ENCODE measurements around the gene SNX5.

The SNX5 gene

DNA sequence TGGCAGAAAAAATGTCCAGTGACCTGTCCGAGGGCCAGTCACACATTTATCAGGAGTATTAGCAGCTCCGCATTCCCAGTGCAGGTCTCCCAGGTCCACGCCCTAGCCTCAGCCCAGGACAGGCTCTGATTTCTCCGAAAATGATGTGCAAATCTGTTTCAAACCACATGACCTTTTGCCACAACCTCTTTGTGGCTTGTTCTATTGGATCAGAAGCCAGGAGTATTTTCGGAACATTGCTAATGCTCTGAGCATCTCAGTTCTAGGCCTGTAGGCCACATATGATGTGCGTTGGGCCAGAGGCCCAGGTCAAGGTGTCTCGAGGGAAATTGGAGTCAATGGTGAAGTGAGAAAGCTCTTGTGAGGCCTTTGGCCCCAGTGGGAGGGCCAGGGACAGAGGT is 40.4 kb downstream of the SNX5 start:
- Histone ChIP-seq H3K4me1 (ENCODE audit: low read length) (0 out of 2 replicates have a peak, but pooled peaks cover under 1% of the 10 kb centered on the region), H3K79me2 (ENCODE audit: low read length) (no peaks in the 10 kb centered on the region), H3K4me3 (ENCODE audit: low read length) (no peak overlapping the region), H3K9me3 (ENCODE audit: insufficient read depth, low read length) (0 out of 2 replicates have a peak, but pooled peaks cover 3% of the 10 kb centered on the region), H3K36me3 (replicated peaks; ENCODE audit: low read depth, low read length) (peaks cover 5% of the 10 kb centered on the region), H3K9ac (ENCODE audit: low read length) (no peak overlapping the region), H3K4me2 (ENCODE audit: low read length) (no peak overlapping the region), H3K27me3 (ENCODE audit: low read depth, low read length) (0 out of 2 replicates have a peak, but pooled peaks cover 5% of the 10 kb centered on the region), H4K20me1 (ENCODE audit: insufficient read depth, low read length) (no peaks in the 10 kb centered on the region), H3K27ac (ENCODE audit: low read length) (no peak overlapping the region), H2AFZ (ENCODE audit: low read depth, low read length) (no peak overlapping the region)
- TF ChIP-seq, protein P1, sequence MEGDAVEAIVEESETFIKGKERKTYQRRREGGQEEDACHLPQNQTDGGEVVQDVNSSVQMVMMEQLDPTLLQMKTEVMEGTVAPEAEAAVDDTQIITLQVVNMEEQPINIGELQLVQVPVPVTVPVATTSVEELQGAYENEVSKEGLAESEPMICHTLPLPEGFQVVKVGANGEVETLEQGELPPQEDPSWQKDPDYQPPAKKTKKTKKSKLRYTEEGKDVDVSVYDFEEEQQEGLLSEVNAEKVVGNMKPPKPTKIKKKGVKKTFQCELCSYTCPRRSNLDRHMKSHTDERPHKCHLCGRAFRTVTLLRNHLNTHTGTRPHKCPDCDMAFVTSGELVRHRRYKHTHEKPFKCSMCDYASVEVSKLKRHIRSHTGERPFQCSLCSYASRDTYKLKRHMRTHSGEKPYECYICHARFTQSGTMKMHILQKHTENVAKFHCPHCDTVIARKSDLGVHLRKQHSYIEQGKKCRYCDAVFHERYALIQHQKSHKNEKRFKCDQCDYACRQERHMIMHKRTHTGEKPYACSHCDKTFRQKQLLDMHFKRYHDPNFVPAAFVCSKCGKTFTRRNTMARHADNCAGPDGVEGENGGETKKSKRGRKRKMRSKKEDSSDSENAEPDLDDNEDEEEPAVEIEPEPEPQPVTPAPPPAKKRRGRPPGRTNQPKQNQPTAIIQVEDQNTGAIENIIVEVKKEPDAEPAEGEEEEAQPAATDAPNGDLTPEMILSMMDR (IDR thresholded peaks at IDR 0.05; ENCODE audit: low read depth, low read length), result no peak
- TF ChIP-seq EZH2phosphoT487 (IDR thresholded peaks at IDR 0.05; ENCODE audit: low read depth), result no peak

DNA sequence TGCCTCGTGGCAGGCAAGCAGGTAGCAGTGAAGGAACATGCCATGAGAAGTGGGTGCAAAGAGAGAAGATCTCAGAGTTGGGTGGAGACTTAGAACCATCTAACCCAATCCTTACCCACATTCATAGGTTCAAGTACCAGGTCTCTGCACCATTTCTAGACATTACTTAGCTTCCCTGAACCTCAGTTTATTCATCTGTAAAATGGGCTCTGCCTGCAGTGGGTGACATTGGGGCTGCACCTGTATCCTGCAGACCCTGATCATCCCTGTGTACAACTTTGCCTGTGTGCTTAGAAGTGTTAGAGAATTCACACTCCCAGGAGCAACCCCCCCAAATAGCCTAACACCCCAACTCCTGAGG is 42.7 kb downstream of the SNX5 start:
- H3K27me3 ChIP-seq (ENCODE audit: low read depth, low read length), result peaks cover 17% of the 10 kb centered on the region
- no peak overlapping the region for H2AFZ ChIP-seq (ENCODE audit: low read depth, low read length)
- no peaks in the 10 kb centered on the region for H3K79me2 ChIP-seq (ENCODE audit: low read length)
- H3K4me3 ChIP-seq (ENCODE audit: low read length), result no peak overlapping the region
- H3K9me3 ChIP-seq (ENCODE audit: insufficient read depth, low read length), result no peaks in the 10 kb centered on the region
- H4K20me1 ChIP-seq (ENCODE audit: insufficient read depth, low read length), result no peaks in the 10 kb centered on the region
- no peak overlapping the region for H3K27ac ChIP-seq (ENCODE audit: low read length)
- no peak overlapping the region for H3K4me2 ChIP-seq (ENCODE audit: low read length)
- no peak overlapping the region for H3K9ac ChIP-seq (ENCODE audit: low read length)
- no peaks in the 10 kb centered on the region for H3K4me1 ChIP-seq (ENCODE audit: low read length)
- TF ChIP-seq, protein P1 (IDR thresholded peaks at IDR 0.05; ENCODE audit: low read depth, low read length), result no peak
- TF ChIP-seq EZH2phosphoT487 (IDR thresholded peaks at IDR 0.05; ENCODE audit: low read depth), result no peak
- H3K36me3 ChIP-seq (replicated peaks; ENCODE audit: low read depth, low read length), result no peaks in the 10 kb centered on the region

DNA sequence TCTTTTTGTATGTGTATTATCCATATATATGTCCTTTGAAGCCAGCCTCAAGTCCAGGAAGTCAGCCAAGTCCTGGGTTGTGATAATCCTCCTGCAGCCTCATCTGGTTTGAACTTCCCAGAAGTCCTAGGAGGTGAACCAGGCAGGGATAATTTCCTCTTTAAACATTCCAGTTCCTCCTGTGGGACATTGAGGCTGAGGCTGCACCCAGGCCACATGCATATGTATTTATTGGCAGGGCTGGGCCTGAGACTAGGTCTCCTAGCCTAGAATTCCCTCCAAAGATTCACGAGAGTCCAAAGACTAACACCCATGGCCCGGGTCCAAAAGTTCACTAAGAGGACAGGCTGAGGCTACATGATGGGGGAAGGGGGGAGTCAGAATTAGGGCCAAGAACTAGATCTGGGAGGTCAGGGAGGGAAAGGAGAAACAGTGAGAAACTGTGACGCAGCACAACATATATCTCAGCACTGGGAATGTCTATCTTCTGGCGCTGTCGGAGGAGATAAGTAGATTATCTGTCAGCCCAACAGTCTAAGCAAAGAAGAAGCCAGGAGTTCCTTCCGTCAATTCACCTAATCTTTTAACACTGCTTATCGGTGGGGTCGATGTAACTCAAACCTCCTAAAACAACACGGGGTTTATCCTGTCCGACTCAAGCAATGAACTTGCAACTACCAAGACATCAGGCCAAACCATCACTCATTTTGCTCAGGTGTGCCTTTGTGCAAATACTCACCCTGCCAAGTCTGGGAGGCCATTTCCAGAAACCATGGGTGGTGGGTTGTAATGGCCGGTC is 43.3 kb downstream of the SNX5 start:
- Histone ChIP-seq H3K27ac (ENCODE audit: low read length) (no peak overlapping the region), H3K4me1 (ENCODE audit: low read length) (no peaks in the 10 kb centered on the region), H3K27me3 (ENCODE audit: low read depth, low read length) (peaks cover 19% of the 10 kb centered on the region), H3K9ac (ENCODE audit: low read length) (no peak overlapping the region), H2AFZ (ENCODE audit: low read depth, low read length) (no peak overlapping the region), H3K4me3 (ENCODE audit: low read length) (no peak overlapping the region), H3K9me3 (ENCODE audit: insufficient read depth, low read length) (no peaks in the 10 kb centered on the region), H4K20me1 (ENCODE audit: insufficient read depth, low read length) (no peaks in the 10 kb centered on the region), H3K79me2 (ENCODE audit: low read length) (no peaks in the 10 kb centered on the region), H3K36me3 (replicated peaks; ENCODE audit: low read depth, low read length) (no peaks in the 10 kb centered on the region), H3K4me2 (ENCODE audit: low read length) (no peak overlapping the region)
- TF ChIP-seq, protein P1 (IDR thresholded peaks at IDR 0.05; ENCODE audit: low read depth, low read length), result no peak
- no peak for TF ChIP-seq EZH2phosphoT487 (IDR thresholded peaks at IDR 0.05; ENCODE audit: low read depth)

DNA sequence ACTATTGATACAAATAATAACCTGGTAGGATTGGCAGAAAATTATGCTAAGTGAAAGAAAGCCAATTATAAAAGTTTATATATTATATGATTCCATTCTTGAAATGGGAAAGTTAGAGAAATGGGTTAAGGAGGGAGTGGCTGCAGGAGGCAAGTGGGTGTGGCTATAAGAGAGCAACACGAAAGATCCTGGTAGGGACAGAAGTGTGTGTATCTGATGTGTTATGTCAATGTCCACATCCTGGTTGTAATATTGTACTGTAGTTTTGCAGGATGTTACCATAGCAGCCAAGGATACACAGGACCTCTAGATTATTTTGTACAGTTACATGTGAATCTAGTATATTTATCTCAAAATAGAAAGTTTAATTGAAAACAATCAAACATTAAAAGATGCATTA is 46.8 kb downstream of the SNX5 start:
- H3K4me1 ChIP-seq (ENCODE audit: low read length), result peaks cover under 1% of the 10 kb centered on the region; the same call in 1 of the 2 replicates
- no peak overlapping the region for H3K27ac ChIP-seq (ENCODE audit: low read length)
- no peak overlapping the region for H3K4me2 ChIP-seq (ENCODE audit: low read length)
- H3K9ac ChIP-seq (ENCODE audit: low read length), result no peak overlapping the region
- no peak for TF ChIP-seq EZH2phosphoT487 (IDR thresholded peaks at IDR 0.05; ENCODE audit: low read depth)
- TF ChIP-seq, protein P1 (IDR thresholded peaks at IDR 0.05; ENCODE audit: low read depth, low read length), result no peak
- H3K4me3 ChIP-seq (ENCODE audit: low read length), result no peak overlapping the region
- no peaks in the 10 kb centered on the region for H4K20me1 ChIP-seq (ENCODE audit: insufficient read depth, low read length)
- no peaks in the 10 kb centered on the region for H3K9me3 ChIP-seq (ENCODE audit: insufficient read depth, low read length)
- no peaks in the 10 kb centered on the region for H3K79me2 ChIP-seq (ENCODE audit: low read length)
- H3K36me3 ChIP-seq (replicated peaks; ENCODE audit: low read depth, low read length), result no peaks in the 10 kb centered on the region
- H3K27me3 ChIP-seq (ENCODE audit: low read depth, low read length), result peaks cover 19% of the 10 kb centered on the region
- H2AFZ ChIP-seq (ENCODE audit: low read depth, low read length), result no peak overlapping the region
